Central memory CD4-positive, alpha-beta T cell (primary cell): ENCODE results near the gene RER1.

Experiments used
- DNase-seq: peaks from one replicate; pipeline ENCODE4 v3.0.0; 2022

RER1 gene

GRCh38 chr1:2376261-2376741 is 15.3 kb upstream of the RER1 start:
- no peak for DNase-seq

GRCh38 chr1:2376931-2377672 is 14.5 kb upstream of the RER1 start:
- DNase-seq: no peak

GRCh38 chr1:2377751-2378440 is 13.7 kb upstream of the RER1 start:
- DNase-seq: no peak

- DNase-seq: no peak
Measured at GRCh38 chr1:2378441-2378851, 13.2 kb upstream of the RER1 start.

GRCh38 chr1:2378956-2379732 is 12.5 kb upstream of the RER1 start:
- no peak for DNase-seq

- DNase-seq: no peak
Measured at GRCh38 chr1:2379733-2380404, 11.8 kb upstream of the RER1 start.

GRCh38 chr1:2380816-2381591 is 10.6 kb upstream of the RER1 start:
- DNase-seq: no peak

- peak; percentile 66 for DNase-seq
Measured at GRCh38 chr1:2381741-2382620, 9.7 kb upstream of the RER1 start.

GRCh38 chr1:2382621-2383361 is 8.8 kb upstream of the RER1 start:
- no peak for DNase-seq

GRCh38 chr1:2383576-2383975 is 8.1 kb upstream of the RER1 start:
- DNase-seq: no peak

- DNase-seq: no peak
Measured at GRCh38 chr1:2384130-2384860, 7.3 kb upstream of the RER1 start.

- no peak for DNase-seq
Measured at GRCh38 chr1:2384941-2385481, 6.6 kb upstream of the RER1 start.

GRCh38 chr1:2385606-2386280 is 5.9 kb upstream of the RER1 start:
- DNase-seq: no peak

- no peak for DNase-seq
Measured at GRCh38 chr1:2386636-2387611, 4.7 kb upstream of the RER1 start.

- no peak for DNase-seq
Measured at GRCh38 chr1:2388004-2388913, 3.4 kb upstream of the RER1 start.

GRCh38 chr1:2389644-2390043 is 2.0 kb upstream of the RER1 start:
- no peak for DNase-seq
